Upper lobe of left lung (tissue), 6 donors: ENCODE measurements around the gene CERS1. TPM values are rescaled to one million over a fixed set of nuclear protein-coding genes. Genes with fewer than 3 reads are reported as not detected.

Experiments
- ATAC-seq, 2 donors: fragments of 200-7000 bp; cut with Tn5 transposase; one replicate each; pipeline ENCODE4 v1.9.1; 2022; ENCODE audit warnings: mild to moderate bottlenecking in 2 of 2, moderate library complexity in 2 of 2; ENCODE audit not compliant: low FRiP score in 2 of 2
- DNase-seq, 2 donors: peaks; one replicate each; pipeline ENCODE4 v3.0.0-alpha.2; 2019 to 2020
- H3K27ac ChIP-seq, 4 donors: fragments of 200-600 bp; sonication (generic); one replicate each; pipeline ENCODE4 v1.5.1; 2016 to 2019
- H3K27me3 ChIP-seq, 4 donors: fragments of 200-600 bp; sonication (generic); one replicate each; pipeline ENCODE4 v1.5.1; 2017 to 2019
- H3K36me3 ChIP-seq, 4 donors: fragments of 200-600 bp; sonication (generic); one replicate each; pipeline ENCODE4 v1.5.1; 2016 to 2019
- H3K4me1 ChIP-seq, 4 donors: fragments of 200-600 bp; sonication (generic); one replicate each; pipeline ENCODE4 v1.5.1; 2018 to 2019
- H3K4me3 ChIP-seq, 4 donors: fragments of 200-600 bp; sonication (generic); one replicate each; pipeline ENCODE4 v1.5.1; 2017 to 2019; ENCODE audit warnings: mild to moderate bottlenecking in 2 of 4, moderate library complexity in 1 of 4
- H3K9me3 ChIP-seq, 4 donors: fragments of 200-600 bp; sonication (generic); one replicate each; pipeline ENCODE4 v1.5.1; 2018 to 2019
- EP300 ChIP-seq, 4 donors: sonication (generic); formaldehyde crosslinking; IDR thresholded peaks; one replicate each; pipeline ENCODE4 v1.5.1; 2017; ENCODE audit warnings: antibody characterized with exemption in 4 of 4, control low read depth in 2 of 4
- POLR2A ChIP-seq, 4 donors: fragments of 450-650 bp; IDR thresholded peaks; one replicate each; pipeline ENCODE4 v1.5.1; 2016 to 2017; ENCODE audit warnings: antibody characterized with exemption in 4 of 4, mild to moderate bottlenecking in 2 of 4
- POLR2AphosphoS5 ChIP-seq, 2 donors: sonication (generic); formaldehyde crosslinking; IDR thresholded peaks; one replicate each; pipeline ENCODE4 v1.5.1; 2017; ENCODE audit warnings: antibody characterized with exemption in 2 of 2
- WGBS, 2 donors: methylation state at CpG; one replicate each; pipeline ENCODE4 v1.1.5; 2017 to 2018; 5-methylcytosine and 5-hydroxymethylcytosine counted together
- total RNA-seq, 6 donors: library from RNA; depleted of rRNA in 4 of 6; stranded (reverse); fragments of >200 nt in 4 of 6; gene quantifications; one replicate each; pipeline versions ENCODE4 v1.1.0 to v1.2.1, GENCODE V29; 2016 to 2021
- TF ChIP-seq, protein P1 (sequence below), 6 experiments: fragments of 450-650 bp in 4 of 6; fragments of 200-600 bp in 2 of 6; sonication (generic) in 2 of 6; IDR thresholded peaks; one replicate each; pipeline ENCODE4 v1.5.1; 2016 to 2019; ENCODE audit warnings: antibody characterized with exemption in 6 of 6
- donor health status: DM: no; HTN: no; CAD: no; lungs with moderate emphysema.
- donor health status: DM: no; HTN: yes; CAD: no; lungs with severe emphysema.

The CERS1 gene
- total RNA-seq, 6 donors from 2014 or later: 0.20 to 0.30 TPM; not detected in 4

DNA sequence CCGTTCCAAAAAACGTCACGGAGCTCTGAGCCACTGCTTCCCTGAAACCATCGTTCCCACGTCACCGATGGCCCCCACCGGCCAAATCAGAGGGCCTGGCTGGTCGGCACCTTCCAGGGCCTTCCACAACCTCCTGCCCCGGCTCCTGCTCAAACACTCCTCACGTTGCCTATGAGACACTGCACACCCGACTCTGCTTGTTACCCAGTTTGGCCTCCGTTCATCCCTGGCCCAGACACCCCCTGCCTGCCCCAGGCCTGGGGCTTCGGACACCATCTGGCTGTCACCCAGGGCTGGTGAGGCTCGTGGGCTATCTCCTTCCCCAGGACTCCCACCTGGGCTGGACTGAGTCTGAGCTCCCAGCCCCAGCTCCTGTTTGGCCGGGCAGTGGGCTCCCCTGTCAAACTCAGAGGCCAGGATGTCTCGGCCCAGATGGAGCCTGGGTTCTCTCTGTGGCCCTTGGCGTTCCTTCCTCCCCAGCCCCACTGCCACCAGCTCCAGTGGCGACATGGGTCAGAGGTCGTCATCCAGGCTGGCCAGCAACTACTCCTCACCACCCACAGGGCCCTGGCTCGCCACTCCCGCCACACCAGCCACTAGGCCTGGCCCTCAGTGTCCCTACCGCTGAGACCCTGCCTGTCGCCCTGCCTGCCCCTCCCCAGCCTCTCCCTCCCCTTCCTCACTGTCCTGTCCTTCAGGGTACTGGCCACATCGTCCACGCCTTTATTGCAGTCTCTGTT, 17.7 kb downstream of the CERS1 start:
- no peaks in the 10 kb centered on the region for H3K36me3 ChIP-seq
- ATAC-seq: peak in 1 of 2 donors; percentile 11
- 91 to 92% methylated on average over 22 to 25 of the region's 25 CpGs for WGBS, 2 donors

DNA sequence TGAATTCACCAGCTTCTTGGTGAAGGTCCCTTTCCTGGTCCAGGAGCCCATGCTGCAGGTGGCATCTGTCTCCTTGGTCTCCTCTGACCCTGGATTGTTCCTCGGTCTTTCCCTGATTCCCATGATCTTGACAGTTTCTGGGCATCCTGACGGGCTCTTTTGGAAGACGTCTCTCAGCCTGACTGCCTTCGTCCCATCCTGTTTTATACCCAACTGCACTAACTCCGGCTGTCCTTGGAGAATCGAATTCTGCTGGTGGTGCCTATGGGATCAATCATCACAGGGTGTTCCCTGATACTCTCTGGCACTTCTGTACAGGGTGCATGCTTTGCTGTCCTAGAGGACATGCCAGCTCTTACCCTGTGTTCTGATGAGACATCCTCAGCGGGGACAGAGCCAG, 19.1 kb downstream of the CERS1 start:
- Histone ChIP-seq H3K27ac (no peak overlapping the region), H3K9me3 (no peaks in the 10 kb centered on the region), H3K4me1 (no peaks in the 10 kb centered on the region), H3K36me3 (no peaks in the 10 kb centered on the region), H3K4me3 (no peak overlapping the region), H3K27me3 (no peaks in the 10 kb centered on the region)
- WGBS, 2 donors: 96% methylated on average over 7 of the region's 7 CpGs
- ATAC-seq (no peak), DNase-seq (no peak)
- TF ChIP-seq EP300 (IDR thresholded peaks at IDR 0.05) (no peak), POLR2A (IDR thresholded peaks at IDR 0.05) (no peak), POLR2AphosphoS5 (IDR thresholded peaks at IDR 0.05) (no peak)
- TF ChIP-seq, protein P1, sequence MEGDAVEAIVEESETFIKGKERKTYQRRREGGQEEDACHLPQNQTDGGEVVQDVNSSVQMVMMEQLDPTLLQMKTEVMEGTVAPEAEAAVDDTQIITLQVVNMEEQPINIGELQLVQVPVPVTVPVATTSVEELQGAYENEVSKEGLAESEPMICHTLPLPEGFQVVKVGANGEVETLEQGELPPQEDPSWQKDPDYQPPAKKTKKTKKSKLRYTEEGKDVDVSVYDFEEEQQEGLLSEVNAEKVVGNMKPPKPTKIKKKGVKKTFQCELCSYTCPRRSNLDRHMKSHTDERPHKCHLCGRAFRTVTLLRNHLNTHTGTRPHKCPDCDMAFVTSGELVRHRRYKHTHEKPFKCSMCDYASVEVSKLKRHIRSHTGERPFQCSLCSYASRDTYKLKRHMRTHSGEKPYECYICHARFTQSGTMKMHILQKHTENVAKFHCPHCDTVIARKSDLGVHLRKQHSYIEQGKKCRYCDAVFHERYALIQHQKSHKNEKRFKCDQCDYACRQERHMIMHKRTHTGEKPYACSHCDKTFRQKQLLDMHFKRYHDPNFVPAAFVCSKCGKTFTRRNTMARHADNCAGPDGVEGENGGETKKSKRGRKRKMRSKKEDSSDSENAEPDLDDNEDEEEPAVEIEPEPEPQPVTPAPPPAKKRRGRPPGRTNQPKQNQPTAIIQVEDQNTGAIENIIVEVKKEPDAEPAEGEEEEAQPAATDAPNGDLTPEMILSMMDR (IDR thresholded peaks at IDR 0.05): no peak

More for the DNA sequence above, 17.7 kb downstream of the CERS1 start:
- H3K9me3 ChIP-seq: no peaks in the 10 kb centered on the region
- H3K27me3 ChIP-seq: no peaks in the 10 kb centered on the region
- H3K4me3 ChIP-seq: no peak overlapping the region
- no peaks in the 10 kb centered on the region for H3K4me1 ChIP-seq
- no peak overlapping the region for H3K27ac ChIP-seq
- DNase-seq: peak in 1 of 2 donors; percentile 70
- TF ChIP-seq POLR2AphosphoS5 (IDR thresholded peaks at IDR 0.05) (no peak), EP300 (IDR thresholded peaks at IDR 0.05) (no peak), POLR2A (IDR thresholded peaks at IDR 0.05) (no peak)
- TF ChIP-seq, protein P1 (IDR thresholded peaks at IDR 0.05): no peak

DNA sequence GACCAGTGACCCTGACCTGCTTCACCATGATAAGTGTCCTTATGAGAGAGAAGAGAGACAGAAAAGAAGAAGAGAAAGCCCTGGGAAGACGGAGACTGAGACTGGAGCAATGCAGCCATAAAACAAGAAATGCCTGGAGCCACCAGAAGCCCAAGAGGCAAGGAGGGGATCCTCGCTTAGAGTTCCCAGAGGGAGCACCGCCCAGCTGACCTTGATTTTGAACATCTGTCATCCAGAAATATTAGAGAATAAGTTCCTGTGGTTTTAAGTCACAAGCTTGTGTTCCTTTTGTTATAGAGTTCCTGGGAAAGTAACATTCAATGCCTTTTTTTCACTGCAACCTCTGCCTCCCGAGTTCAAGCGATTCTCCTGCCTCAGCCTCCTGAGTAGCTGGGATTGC, 20.2 kb downstream of the CERS1 start:
- WGBS, 2 donors: 78 to 87% methylated on average over 5 of the region's 5 CpGs
- H3K4me3 ChIP-seq: no peak overlapping the region
- H3K36me3 ChIP-seq: no peaks in the 10 kb centered on the region
- peaks cover 0 to 2% (median 0%) of the 10 kb centered on the region in 4 donors for H3K4me1 ChIP-seq
- no peak for ATAC-seq
- DNase-seq: no peak
- H3K27ac ChIP-seq: no peak overlapping the region
- TF ChIP-seq, protein P1 (IDR thresholded peaks at IDR 0.05): no peak
- TF ChIP-seq POLR2A (IDR thresholded peaks at IDR 0.05): no peak
- TF ChIP-seq POLR2AphosphoS5 (IDR thresholded peaks at IDR 0.05): no peak
- TF ChIP-seq EP300 (IDR thresholded peaks at IDR 0.05): no peak
- H3K27me3 ChIP-seq: no peaks in the 10 kb centered on the region
- no peaks in the 10 kb centered on the region for H3K9me3 ChIP-seq

DNA sequence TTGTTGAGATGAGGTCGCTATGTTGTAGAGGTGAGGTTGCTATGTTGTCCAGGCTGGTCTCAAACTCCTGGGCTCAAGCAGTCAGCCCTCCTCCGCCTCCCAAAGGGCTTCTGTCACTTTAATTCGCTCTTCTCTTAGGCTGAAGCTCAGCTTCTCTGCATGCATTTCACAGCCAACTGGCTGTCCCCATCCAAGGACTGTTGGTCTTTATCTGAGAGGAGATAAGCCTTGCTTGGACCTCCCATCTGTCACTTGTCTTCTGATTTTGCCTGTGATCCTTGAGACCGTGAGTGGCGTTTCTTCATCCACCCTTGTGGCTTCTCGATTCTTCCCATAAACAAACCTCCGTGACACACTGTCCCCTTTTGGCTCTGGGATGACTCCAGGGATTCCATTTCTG, 24.4 kb downstream of the CERS1 start:
- peaks cover 0 to 14% (median 0%) of the 10 kb centered on the region in 4 donors for H3K27me3 ChIP-seq
- H3K4me3 ChIP-seq: no peak overlapping the region
- TF ChIP-seq, protein P1 (IDR thresholded peaks at IDR 0.05): no peak
- TF ChIP-seq POLR2A (IDR thresholded peaks at IDR 0.05) (no peak), EP300 (IDR thresholded peaks at IDR 0.05) (no peak), POLR2AphosphoS5 (IDR thresholded peaks at IDR 0.05) (no peak)
- no peaks in the 10 kb centered on the region for H3K9me3 ChIP-seq
- H3K4me1 ChIP-seq: peaks cover 13 to 34% (median 18%) of the 10 kb centered on the region in 4 donors
- ATAC-seq (no peak), DNase-seq (no peak)
- H3K27ac ChIP-seq: no peak overlapping the region
- WGBS, 2 donors: 88 to 94% methylated on average over 7 of the region's 7 CpGs
- peaks cover 0 to 20% (median 18%) of the 10 kb centered on the region in 4 donors for H3K36me3 ChIP-seq
